Activated naive CD4-positive, alpha-beta T cell treated with anti-CD3 and anti-CD28 coated beads for 36 hours (primary cell): Measurements from ENCODE around the gene DTWD2. TPM values are rescaled to one million over a fixed set of nuclear protein-coding genes. Genes with fewer than 3 reads are reported as not detected.
A peak's percentile ranks its signal among the peaks of the same experiment; 100 is the strongest.

ENCODE experiments used
- CTCF ChIA-PET: fragments of 350-600 bp; sonication (Branson Sonifier 250); formaldehyde crosslinking; loops from one replicate; lab custom pipeline; 2021; ENCODE audit warnings: antibody characterized with exemption; lab: Charles Lee
- DNase-seq: peaks from one replicate; pipeline ENCODE4 v3.0.0-alpha.2; 2020
- H3K27ac Mint-ChIP-seq: one replicate; pipeline ENCODE4 v1.8.0; 2021; ENCODE audit warnings: mild to moderate bottlenecking, mixed read lengths
- H3K27me3 Mint-ChIP-seq: one replicate; pipeline ENCODE4 v1.8.0; 2021; ENCODE audit warnings: low read depth, mixed read lengths
- H3K36me3 Mint-ChIP-seq: one replicate; pipeline ENCODE4 v1.8.0; 2021; ENCODE audit warnings: low read depth, mixed read lengths
- H3K4me1 Mint-ChIP-seq: one replicate; pipeline ENCODE4 v1.8.0; 2021; ENCODE audit warnings: low read depth, mixed read lengths
- H3K4me3 Mint-ChIP-seq: one replicate; pipeline ENCODE4 v1.8.0; 2021; ENCODE audit warnings: mild to moderate bottlenecking, moderate library complexity, mixed read lengths
- H3K9me3 Mint-ChIP-seq: one replicate; pipeline ENCODE4 v1.8.0; 2021; ENCODE audit warnings: mixed read lengths
- intact Hi-C: fragments of 100-400 bp; cut with micrococcal nuclease; formaldehyde crosslinking; loops from one replicate; pipeline ENCODE4 v1.15.1; 2023
- total RNA-seq, 2 experiments: library from RNA; stranded (reverse); gene quantifications; one replicate each; pipeline ENCODE4 v1.2.3, GENCODE V29; 2021

The DTWD2 gene
- total RNA-seq = 1 to 10 TPM; 4.0 to 5.5 TPM

- H3K4me1 Mint-ChIP-seq = peaks cover 22% of the 10 kb centered on the region
- H3K36me3 Mint-ChIP-seq = no peaks in the 10 kb centered on the region
- H3K4me3 Mint-ChIP-seq = peak within 1 kb of the TSS; percentile 76
- peak; percentile 92 for DNase-seq
- no peaks in the 10 kb centered on the region for H3K27me3 Mint-ChIP-seq
- intact Hi-C loops = loop anchor here (1.0 to 5.0 kb wide), 14 partner anchors 34 to 1471 kb away; partner anchors contain the start of genes HSD17B4 and TNFAIP8
- CTCF ChIA-PET = interaction anchor here (0.6 to 4.1 kb wide), 52 partner anchors 9 to 753 kb away, joined by 3 to 83 read pairs (median 4); partner anchors contain the start of genes DMXL1 and HSD17B4
- H3K9me3 Mint-ChIP-seq = peaks cover 6% of the 10 kb centered on the region
- peak within 1 kb of the TSS; percentile 63 for H3K27ac Mint-ChIP-seq
Measured at GRCh38 chr5:118987988-118988865, at the start of gene DTWD2. TSS of gene DTWD2 (minus strand) at chr5:118988547. CDS start at chr5:118988511, 36 bp downstream.

- intact Hi-C loops = no loop called here
Measured at GRCh38 chr5:119037496-119038215, 49.3 kb upstream of the DTWD2 start.

GRCh38 chr5:119036101-119036762 is 47.9 kb upstream of the DTWD2 start:
- CTCF ChIA-PET = interaction anchor here (0.6 kb wide), 1 partner anchor 1113 kb away, joined by 3 read pairs; no protein-coding TSS in a partner anchor
- no peaks in the 10 kb centered on the region for H3K36me3 Mint-ChIP-seq
- no peaks in the 10 kb centered on the region for H3K9me3 Mint-ChIP-seq
- intact Hi-C loops = loop anchor here (1.0 kb wide), 4 partner anchors 27 to 361 kb away; no protein-coding TSS in a partner anchor
- no peaks in the 10 kb centered on the region for H3K27me3 Mint-ChIP-seq
- no peak overlapping the region for H3K4me3 Mint-ChIP-seq
- no peak overlapping the region for H3K27ac Mint-ChIP-seq
- H3K4me1 Mint-ChIP-seq = peaks cover 29% of the 10 kb centered on the region
- DNase-seq = no peak

More at GRCh38 chr5:119037496-119038215, 49.3 kb upstream of the DTWD2 start:
- CTCF ChIA-PET = no interaction called here
- no peak overlapping the region for H3K4me3 Mint-ChIP-seq
- H3K36me3 Mint-ChIP-seq = no peaks in the 10 kb centered on the region
- no peak for DNase-seq
- no peaks in the 10 kb centered on the region for H3K9me3 Mint-ChIP-seq
- H3K27me3 Mint-ChIP-seq = no peaks in the 10 kb centered on the region
- H3K27ac Mint-ChIP-seq = no peak overlapping the region
- H3K4me1 Mint-ChIP-seq = peaks cover 15% of the 10 kb centered on the region

GRCh38 chr5:119033135-119033534 is 44.8 kb upstream of the DTWD2 start:
- CTCF ChIA-PET = interaction anchor here (3.1 kb wide), 1 partner anchor 11 kb away, joined by 7 read pairs; no protein-coding TSS in a partner anchor
- intact Hi-C loops = no loop called here
- no peaks in the 10 kb centered on the region for H3K27me3 Mint-ChIP-seq
- DNase-seq = no peak
- no peaks in the 10 kb centered on the region for H3K9me3 Mint-ChIP-seq
- H3K36me3 Mint-ChIP-seq = no peaks in the 10 kb centered on the region
- peaks cover 42% of the 10 kb centered on the region for H3K4me1 Mint-ChIP-seq
- H3K4me3 Mint-ChIP-seq = no peak overlapping the region
- no peak overlapping the region for H3K27ac Mint-ChIP-seq

- Mint-ChIP-seq H3K27ac (no peak overlapping the region), H3K27me3 (no peaks in the 10 kb centered on the region), H3K4me3 (no peak overlapping the region), H3K9me3 (no peaks in the 10 kb centered on the region), H3K4me1 (peaks cover 43% of the 10 kb centered on the region), H3K36me3 (no peaks in the 10 kb centered on the region)
- intact Hi-C loops = no loop called here
- CTCF ChIA-PET = interaction anchor here (3.1 kb wide), 1 partner anchor 10 kb away, joined by 7 read pairs; no protein-coding TSS in a partner anchor
- no peak for DNase-seq
Measured at GRCh38 chr5:119032656-119033055, 44.3 kb upstream of the DTWD2 start.

GRCh38 chr5:119031905-119032304 is 43.6 kb upstream of the DTWD2 start:
- H3K4me1 Mint-ChIP-seq = peaks cover 46% of the 10 kb centered on the region
- H3K27ac Mint-ChIP-seq = peak overlapping the region; percentile 89
- H3K27me3 Mint-ChIP-seq = no peaks in the 10 kb centered on the region
- H3K4me3 Mint-ChIP-seq = no peak overlapping the region
- CTCF ChIA-PET = interaction anchor here (1.1 to 3.1 kb wide), 2 partner anchors 10 to 380 kb away, joined by 3 to 7 read pairs; no protein-coding TSS in a partner anchor
- no peaks in the 10 kb centered on the region for H3K9me3 Mint-ChIP-seq
- intact Hi-C loops = loop anchor here (1.0 to 2.0 kb wide), 13 partner anchors 31 to 379 kb away; partner anchors contain the start of gene DTWD2
- peak; percentile 42 for DNase-seq
- H3K36me3 Mint-ChIP-seq = no peaks in the 10 kb centered on the region

GRCh38 chr5:119031011-119031886 is 42.9 kb upstream of the DTWD2 start:
- Mint-ChIP-seq H3K27ac (peak overlapping the region; percentile 89), H3K36me3 (no peaks in the 10 kb centered on the region), H3K9me3 (no peaks in the 10 kb centered on the region), H3K4me3 (peak overlapping the region; percentile 9), H3K27me3 (no peaks in the 10 kb centered on the region), H3K4me1 (peaks cover 41% of the 10 kb centered on the region)
- CTCF ChIA-PET = interaction anchor here (0.9 to 3.1 kb wide), 4 partner anchors 9 to 380 kb away, joined by 3 to 7 read pairs (median 4); partner anchors contain the start of gene DTWD2
- intact Hi-C loops = loop anchor here (1.0 to 2.0 kb wide), 13 partner anchors 32 to 380 kb away; partner anchors contain the start of gene DTWD2
- DNase-seq = peak; percentile 34

- intact Hi-C loops = no loop called here
- H3K4me3 Mint-ChIP-seq = no peak overlapping the region
- H3K9me3 Mint-ChIP-seq = peaks cover 7% of the 10 kb centered on the region
- H3K27ac Mint-ChIP-seq = no peak overlapping the region
- DNase-seq = no peak
- H3K4me1 Mint-ChIP-seq = peaks cover 35% of the 10 kb centered on the region
- no peaks in the 10 kb centered on the region for H3K36me3 Mint-ChIP-seq
- H3K27me3 Mint-ChIP-seq = no peaks in the 10 kb centered on the region
- CTCF ChIA-PET = interaction anchor here (0.6 kb wide), 1 partner anchor 16 kb away, joined by 3 read pairs; no protein-coding TSS in a partner anchor
Measured at GRCh38 chr5:119028575-119028974, 40.2 kb upstream of the DTWD2 start.

- Mint-ChIP-seq H3K9me3 (peaks cover 7% of the 10 kb centered on the region), H3K4me1 (peaks cover 9% of the 10 kb centered on the region), H3K4me3 (no peak overlapping the region), H3K36me3 (no peaks in the 10 kb centered on the region), H3K27me3 (no peaks in the 10 kb centered on the region), H3K27ac (no peak overlapping the region)
- intact Hi-C loops = loop anchor here (1.0 to 2.0 kb wide), 5 partner anchors 34 to 722 kb away; partner anchors contain the start of gene DTWD2
- CTCF ChIA-PET = interaction anchor here (0.6 to 1.6 kb wide), 5 partner anchors 10 to 417 kb away, joined by 3 to 7 read pairs (median 4); no protein-coding TSS in a partner anchor
- no peak for DNase-seq
Measured at GRCh38 chr5:119022773-119023172, 34.4 kb upstream of the DTWD2 start.

GRCh38 chr5:119022017-119022745 is 33.8 kb upstream of the DTWD2 start:
- H3K9me3 Mint-ChIP-seq = peaks cover 7% of the 10 kb centered on the region
- H3K27me3 Mint-ChIP-seq = no peaks in the 10 kb centered on the region
- H3K36me3 Mint-ChIP-seq = no peaks in the 10 kb centered on the region
- DNase-seq = no peak
- H3K4me3 Mint-ChIP-seq = no peak overlapping the region
- intact Hi-C loops = loop anchor here (1.0 to 2.0 kb wide), 5 partner anchors 34 to 723 kb away; partner anchors contain the start of gene DTWD2
- CTCF ChIA-PET = interaction anchor here (0.6 to 1.6 kb wide), 20 partner anchors 9 to 418 kb away, joined by 3 to 19 read pairs (median 4); partner anchors contain the start of gene DTWD2
- H3K4me1 Mint-ChIP-seq = peaks cover 5% of the 10 kb centered on the region
- H3K27ac Mint-ChIP-seq = no peak overlapping the region
